GM12891 (cell line): ENCODE data around the gene FBXL13.

Experiments used
- POLR2A ChIP-seq: IDR thresholded peaks from 2 replicates; pipeline ENCODE4 v1.6.1; 2011; ENCODE audit warnings: low read depth, low read length, control low read depth
- POLR2AphosphoS5 ChIP-seq: IDR thresholded peaks from 2 replicates; pipeline ENCODE4 v1.6.1; 2011; ENCODE audit warnings: low read depth, low read length, control low read depth
- POU2F2 ChIP-seq: IDR thresholded peaks from 2 replicates; pipeline ENCODE4 v1.6.1; 2011; ENCODE audit warnings: low read depth, mild to moderate bottlenecking, control low read depth, low read length, moderate library complexity
- TAF1 ChIP-seq: IDR thresholded peaks from 2 replicates; pipeline ENCODE4 v1.6.1; 2011; ENCODE audit warnings: low read depth, low read length, control low read depth

DNA sequence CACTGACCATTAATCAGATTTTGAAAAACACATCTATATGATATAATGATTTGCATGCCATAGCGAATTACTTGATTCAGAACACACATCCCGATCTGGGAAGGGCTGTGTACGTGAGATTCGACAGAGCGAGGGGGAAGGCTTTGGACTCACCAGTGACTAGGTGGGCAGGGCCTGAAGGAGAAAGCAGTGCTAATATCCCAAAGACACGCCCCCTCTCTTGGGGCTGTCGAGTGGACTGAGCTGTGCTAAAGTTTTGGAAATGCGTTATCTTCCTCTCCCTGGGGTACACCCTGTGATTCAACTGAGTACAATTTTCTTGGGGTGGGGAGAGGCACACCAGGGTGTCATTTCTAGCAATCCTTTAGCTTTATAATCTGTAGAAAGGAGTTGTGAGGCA lies 160.0 kb downstream of the FBXL13 start:
- no peak for TF ChIP-seq POLR2A
- TF ChIP-seq POU2F2, result no peak
- no peak for TF ChIP-seq TAF1
- no peak for TF ChIP-seq POLR2AphosphoS5
